Measurements from ENCODE around the gene GABBR2.
A peak's percentile ranks its signal among the peaks of the same experiment; 100 is the strongest.

Gene GABBR2

GRCh38 chr9:98532147-98532546, 176.6 kb downstream of the GABBR2 start:
- H3K27ac ChIP-seq, result no peak overlapping the region
- TF ChIP-seq CTCF (conservative IDR thresholded peaks at IDR 0.05), result no peak

GRCh38 chr9:98530806-98531386, 177.8 kb downstream of the GABBR2 start:
- H3K27ac ChIP-seq, result no peak overlapping the region
- TF ChIP-seq CTCF (conservative IDR thresholded peaks at IDR 0.05), result no peak

GRCh38 chr9:98530275-98530674, 178.5 kb downstream of the GABBR2 start:
- no peak for TF ChIP-seq CTCF (conservative IDR thresholded peaks at IDR 0.05)
- H3K27ac ChIP-seq, result no peak overlapping the region

- no peak for TF ChIP-seq CTCF (conservative IDR thresholded peaks at IDR 0.05)
- no peak overlapping the region for H3K27ac ChIP-seq
These were observed 178.9 kb downstream of the GABBR2 start for GRCh38 chr9:98529841-98530240.

GRCh38 chr9:98523231-98523901, 185.4 kb downstream of the GABBR2 start:
- peak; percentile 69 for TF ChIP-seq CTCF (conservative IDR thresholded peaks at IDR 0.05)
- no peak overlapping the region for H3K27ac ChIP-seq

- TF ChIP-seq CTCF (conservative IDR thresholded peaks at IDR 0.05), result no peak
- H3K27ac ChIP-seq, result no peak overlapping the region
These were observed 186.2 kb downstream of the GABBR2 start for GRCh38 chr9:98522487-98522886.

- no peak overlapping the region for H3K27ac ChIP-seq
- TF ChIP-seq CTCF (conservative IDR thresholded peaks at IDR 0.05), result no peak
These were observed 187.6 kb downstream of the GABBR2 start for GRCh38 chr9:98521141-98521540.

All from VCaP (cell line).